ENCODE results near the gene HTN1. TPM values are rescaled to one million over a fixed set of nuclear protein-coding genes. Genes with fewer than 3 reads are reported as not detected.
"Not testable (repeated sequence)": the region's sequence is repeated elsewhere in the genome, so short reads cannot be mapped to it uniquely, and the experiment has no call there.

HTN1 gene
- not detected in 2 replicates for total RNA-seq (2012; rRNA removed)

DNA sequence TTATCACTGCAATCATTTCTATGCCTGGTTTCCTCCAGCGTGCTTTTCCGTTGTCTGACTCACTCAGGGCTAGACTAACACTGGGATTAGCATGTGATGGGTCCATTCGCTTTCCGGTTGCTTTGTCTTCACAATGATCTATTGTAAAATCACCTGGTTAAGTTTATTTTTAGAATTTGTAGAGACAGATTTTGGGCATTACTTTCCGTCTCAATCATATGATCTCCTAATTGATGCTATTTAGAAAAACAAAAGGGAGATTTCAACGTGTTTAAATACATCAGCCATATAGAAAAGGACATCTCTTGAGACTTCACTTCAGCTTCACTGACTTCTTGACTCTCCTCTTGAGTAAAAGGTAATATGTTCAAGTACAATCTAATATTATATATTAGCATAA, at the start of gene HTN1:
Gene HTN1, plus strand, starts transcription at position 301 of the 400 bp plus-strand sequence. CDS start 2,639 bp downstream, outside the sequence.
- not testable (repeated sequence) for H3K4me3 ChIP-seq (ENCODE audit: low read length); H3K4me2 ChIP-seq (ENCODE audit: low read length); H3K9me3 ChIP-seq (replicated peaks; ENCODE audit: low read length); H3K9ac ChIP-seq (ENCODE audit: low read depth, low read length); H3K4me1 ChIP-seq (ENCODE audit: control insufficient read depth, insufficient read depth, low read length); H3K36me3 ChIP-seq (ENCODE audit: insufficient read depth, low read length); H3K27me3 ChIP-seq (ENCODE audit: control insufficient read depth, insufficient read depth, low read length)

GRCh38 chr4:70000711-70001110, 49.5 kb upstream of the HTN1 start:
- no peak overlapping the region for H3K4me3 ChIP-seq (ENCODE audit: low read length)
- H3K4me2 ChIP-seq (ENCODE audit: low read length): no peak overlapping the region
- H3K36me3 ChIP-seq (ENCODE audit: insufficient read depth, low read length): no peaks in the 10 kb centered on the region
- H3K9ac ChIP-seq (ENCODE audit: low read depth, low read length): no peak overlapping the region
- no peaks in the 10 kb centered on the region for H3K4me1 ChIP-seq (ENCODE audit: control insufficient read depth, insufficient read depth, low read length)
- H3K27me3 ChIP-seq (ENCODE audit: control insufficient read depth, insufficient read depth, low read length): no peaks in the 10 kb centered on the region
- no peaks in the 10 kb centered on the region for H3K9me3 ChIP-seq (replicated peaks; ENCODE audit: low read length)

- Histone ChIP-seq H3K27me3 (ENCODE audit: control insufficient read depth, insufficient read depth, low read length) (no peaks in the 10 kb centered on the region), H3K4me1 (ENCODE audit: control insufficient read depth, insufficient read depth, low read length) (no peaks in the 10 kb centered on the region), H3K9me3 (replicated peaks; ENCODE audit: low read length) (no peaks in the 10 kb centered on the region), H3K4me3 (ENCODE audit: low read length) (no peak overlapping the region), H3K9ac (ENCODE audit: low read depth, low read length) (no peak overlapping the region), H3K4me2 (ENCODE audit: low read length) (no peak overlapping the region), H3K36me3 (ENCODE audit: insufficient read depth, low read length) (no peaks in the 10 kb centered on the region)
Observed at GRCh38 chr4:70002507-70002906, 47.7 kb upstream of the HTN1 start.

DNA sequence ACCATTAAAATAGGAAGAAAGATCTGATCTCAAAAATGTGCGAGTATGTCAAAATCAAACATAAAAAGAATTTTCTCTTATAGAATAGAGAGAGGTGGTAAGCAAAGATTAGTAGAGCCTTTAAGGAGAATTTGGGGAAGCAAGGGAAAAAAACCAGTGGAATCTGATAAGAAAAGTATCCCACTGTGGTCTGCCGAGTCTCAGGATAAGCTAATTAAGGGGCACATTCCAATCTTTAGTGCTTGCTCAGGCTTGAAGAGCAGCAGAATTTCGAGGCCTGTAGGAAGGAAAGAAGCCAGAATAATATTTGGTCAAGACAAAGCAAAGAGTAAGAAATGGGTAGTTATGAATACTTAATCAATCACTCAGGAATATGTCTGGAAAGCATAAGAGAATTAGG, 41.5 kb upstream of the HTN1 start:
- Histone ChIP-seq H3K36me3 (ENCODE audit: insufficient read depth, low read length) (no peaks in the 10 kb centered on the region), H3K4me2 (ENCODE audit: low read length) (no peak overlapping the region), H3K4me1 (ENCODE audit: control insufficient read depth, insufficient read depth, low read length) (no peaks in the 10 kb centered on the region), H3K9me3 (replicated peaks; ENCODE audit: low read length) (no peaks in the 10 kb centered on the region), H3K27me3 (ENCODE audit: control insufficient read depth, insufficient read depth, low read length) (no peaks in the 10 kb centered on the region), H3K4me3 (ENCODE audit: low read length) (no peak overlapping the region), H3K9ac (ENCODE audit: low read depth, low read length) (no peak overlapping the region)

DNA sequence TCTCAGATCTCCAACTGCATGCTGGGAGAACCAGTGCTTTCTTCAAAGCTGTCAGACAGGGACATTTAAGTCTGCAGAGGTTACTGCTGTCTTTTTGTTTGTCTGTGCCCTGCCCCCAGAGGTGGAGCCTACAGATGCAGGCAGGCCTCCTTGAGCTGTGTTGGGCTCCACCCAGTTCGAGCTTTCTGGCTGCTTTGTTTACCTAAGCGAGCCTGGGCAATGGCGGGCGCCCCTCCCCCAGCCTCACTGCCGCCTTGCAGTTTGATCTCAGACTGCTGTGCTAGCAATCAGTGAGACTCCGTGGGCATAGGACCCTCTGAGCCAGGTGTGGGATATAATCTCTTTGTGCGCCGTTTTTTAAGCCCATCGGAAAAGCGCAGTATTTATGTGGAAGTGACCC, 31.2 kb upstream of the HTN1 start:
- not testable (repeated sequence) for H3K9me3 ChIP-seq (replicated peaks; ENCODE audit: low read length); H3K9ac ChIP-seq (ENCODE audit: low read depth, low read length); H3K4me1 ChIP-seq (ENCODE audit: control insufficient read depth, insufficient read depth, low read length); H3K4me3 ChIP-seq (ENCODE audit: low read length); H3K4me2 ChIP-seq (ENCODE audit: low read length); H3K27me3 ChIP-seq (ENCODE audit: control insufficient read depth, insufficient read depth, low read length); H3K36me3 ChIP-seq (ENCODE audit: insufficient read depth, low read length)

DNA sequence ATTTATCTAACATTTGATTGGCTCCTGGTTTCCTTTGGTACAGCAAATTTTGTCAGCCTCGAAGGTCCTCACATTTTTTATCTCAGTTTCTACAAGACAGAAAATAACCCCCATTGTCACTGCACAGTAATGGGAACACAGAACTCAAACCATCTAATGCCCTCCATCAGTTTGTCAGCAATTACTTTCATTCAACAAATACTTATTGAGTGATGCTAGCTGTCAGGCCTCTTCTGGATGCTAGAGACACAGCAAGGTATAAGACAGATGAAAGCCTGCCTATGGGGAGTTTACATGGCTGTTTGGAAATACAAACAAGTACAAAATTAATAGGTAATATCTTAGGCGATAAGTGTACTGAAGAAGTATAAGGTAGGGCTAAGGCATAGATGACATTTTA, 27.0 kb upstream of the HTN1 start:
- no peaks in the 10 kb centered on the region for H3K9me3 ChIP-seq (replicated peaks; ENCODE audit: low read length)
- H3K4me1 ChIP-seq (ENCODE audit: control insufficient read depth, insufficient read depth, low read length): no peaks in the 10 kb centered on the region
- no peak overlapping the region for H3K4me3 ChIP-seq (ENCODE audit: low read length)
- no peaks in the 10 kb centered on the region for H3K27me3 ChIP-seq (ENCODE audit: control insufficient read depth, insufficient read depth, low read length)
- no peaks in the 10 kb centered on the region for H3K36me3 ChIP-seq (ENCODE audit: insufficient read depth, low read length)
- H3K9ac ChIP-seq (ENCODE audit: low read depth, low read length): no peak overlapping the region
- H3K4me2 ChIP-seq (ENCODE audit: low read length): no peak overlapping the region

- Histone ChIP-seq H3K36me3 (ENCODE audit: insufficient read depth, low read length) (no peaks in the 10 kb centered on the region), H3K27me3 (ENCODE audit: control insufficient read depth, insufficient read depth, low read length) (no peaks in the 10 kb centered on the region), H3K4me3 (ENCODE audit: low read length) (no peak overlapping the region), H3K9me3 (replicated peaks; ENCODE audit: low read length) (no peaks in the 10 kb centered on the region), H3K9ac (ENCODE audit: low read depth, low read length) (no peak overlapping the region), H3K4me2 (ENCODE audit: low read length) (no peak overlapping the region), H3K4me1 (ENCODE audit: control insufficient read depth, insufficient read depth, low read length) (no peaks in the 10 kb centered on the region)
Observed at GRCh38 chr4:70027011-70027410, 23.2 kb upstream of the HTN1 start.

DNA sequence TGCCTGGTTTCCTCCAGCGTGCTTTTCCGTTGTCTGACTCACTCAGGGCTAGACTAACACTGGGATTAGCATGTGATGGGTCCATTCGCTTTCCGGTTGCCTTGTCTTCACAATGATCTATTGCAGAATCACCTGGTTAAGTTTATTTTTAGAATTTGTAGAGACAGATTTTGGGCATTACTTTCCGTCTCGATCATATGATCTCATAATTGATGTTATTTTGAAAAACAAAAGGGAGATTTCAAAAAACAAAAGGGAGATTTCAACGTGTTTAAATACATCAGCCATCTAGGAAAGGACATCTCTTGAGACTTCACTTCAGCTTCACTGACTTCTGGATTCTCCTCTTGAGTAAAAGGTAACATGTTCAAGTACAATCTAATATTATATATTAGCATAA, 22.1 kb upstream of the HTN1 start, which contains the start of gene HTN3:
Gene HTN3, plus strand, starts transcription at position 301 of the 400 bp plus-strand sequence. CDS start 2,282 bp downstream, outside the sequence.
- not testable (repeated sequence) for H3K9ac ChIP-seq (ENCODE audit: low read depth, low read length); H3K4me1 ChIP-seq (ENCODE audit: control insufficient read depth, insufficient read depth, low read length); H3K9me3 ChIP-seq (replicated peaks; ENCODE audit: low read length); H3K4me3 ChIP-seq (ENCODE audit: low read length); H3K4me2 ChIP-seq (ENCODE audit: low read length); H3K36me3 ChIP-seq (ENCODE audit: insufficient read depth, low read length); H3K27me3 ChIP-seq (ENCODE audit: control insufficient read depth, insufficient read depth, low read length)

DNA sequence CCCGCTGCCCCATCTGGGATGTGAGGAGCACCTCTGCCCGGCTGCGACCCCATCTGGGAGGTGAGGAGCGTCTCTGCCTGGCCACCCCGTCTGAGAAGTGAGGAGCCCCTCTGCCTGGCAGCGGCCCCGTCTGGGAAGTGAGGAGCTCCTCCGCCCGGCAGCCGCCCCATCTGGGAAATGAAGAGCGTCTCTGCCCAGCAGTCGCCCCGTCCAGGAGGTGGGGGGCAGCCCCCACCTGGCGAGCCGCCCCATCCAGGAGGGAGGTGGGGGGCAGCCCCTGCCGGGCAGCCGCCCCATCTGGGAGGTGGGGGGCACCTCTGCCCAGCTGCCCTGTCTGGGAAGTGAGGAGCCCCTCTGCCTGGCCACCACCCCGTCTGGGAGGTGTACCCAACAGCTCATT, 12.7 kb upstream of the HTN1 start:
- H3K4me3 ChIP-seq (ENCODE audit: low read length); H3K4me2 ChIP-seq (ENCODE audit: low read length); H3K9ac ChIP-seq (ENCODE audit: low read depth, low read length); H3K9me3 ChIP-seq (replicated peaks; ENCODE audit: low read length); H3K36me3 ChIP-seq (ENCODE audit: insufficient read depth, low read length); H3K4me1 ChIP-seq (ENCODE audit: control insufficient read depth, insufficient read depth, low read length); H3K27me3 ChIP-seq (ENCODE audit: control insufficient read depth, insufficient read depth, low read length): not testable (repeated sequence)

GRCh38 chr4:70039928-70040327, 10.3 kb upstream of the HTN1 start:
- not testable (repeated sequence) for H3K4me1 ChIP-seq (ENCODE audit: control insufficient read depth, insufficient read depth, low read length); H3K4me2 ChIP-seq (ENCODE audit: low read length); H3K27me3 ChIP-seq (ENCODE audit: control insufficient read depth, insufficient read depth, low read length); H3K4me3 ChIP-seq (ENCODE audit: low read length); H3K9me3 ChIP-seq (replicated peaks; ENCODE audit: low read length); H3K9ac ChIP-seq (ENCODE audit: low read depth, low read length); H3K36me3 ChIP-seq (ENCODE audit: insufficient read depth, low read length)

- Histone ChIP-seq H3K4me2 (ENCODE audit: low read length) (no peak overlapping the region), H3K9ac (ENCODE audit: low read depth, low read length) (no peak overlapping the region), H3K36me3 (ENCODE audit: insufficient read depth, low read length) (no peaks in the 10 kb centered on the region), H3K4me1 (ENCODE audit: control insufficient read depth, insufficient read depth, low read length) (no peaks in the 10 kb centered on the region), H3K4me3 (ENCODE audit: low read length) (no peak overlapping the region), H3K9me3 (replicated peaks; ENCODE audit: low read length) (no peaks in the 10 kb centered on the region), H3K27me3 (ENCODE audit: control insufficient read depth, insufficient read depth, low read length) (no peaks in the 10 kb centered on the region)
Observed at GRCh38 chr4:70041652-70042286, 8.5 kb upstream of the HTN1 start.

DNA sequence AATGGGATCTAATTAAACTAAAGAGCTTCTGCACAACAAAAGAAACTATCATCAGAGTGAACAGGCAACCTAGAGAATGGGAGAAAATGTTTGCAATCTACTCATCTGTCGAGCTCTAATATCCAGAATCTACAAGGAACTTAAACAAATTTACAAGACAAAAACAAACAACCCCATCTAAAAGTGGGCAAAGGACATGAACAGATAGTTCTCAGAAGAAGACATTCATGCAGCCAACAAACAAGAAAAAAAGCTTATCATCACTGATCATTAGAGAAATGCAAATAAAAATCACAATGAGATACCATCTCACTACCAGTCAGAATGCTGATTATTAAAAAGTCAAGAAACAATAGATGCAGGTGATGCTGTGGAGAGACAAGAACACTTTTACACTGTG, 6.3 kb downstream of the HTN1 start:
- not testable (repeated sequence) for H3K36me3 ChIP-seq (ENCODE audit: insufficient read depth, low read length); H3K4me2 ChIP-seq (ENCODE audit: low read length); H3K9ac ChIP-seq (ENCODE audit: low read depth, low read length); H3K4me3 ChIP-seq (ENCODE audit: low read length); H3K9me3 ChIP-seq (replicated peaks; ENCODE audit: low read length); H3K27me3 ChIP-seq (ENCODE audit: control insufficient read depth, insufficient read depth, low read length); H3K4me1 ChIP-seq (ENCODE audit: control insufficient read depth, insufficient read depth, low read length)
